Karpas-422 (cell line): ENCODE results near the gene PDZD2. TPM values are rescaled to one million over a fixed set of nuclear protein-coding genes. Genes with fewer than 3 reads are reported as not detected.
"Not testable (repeated sequence)": the region's sequence is repeated elsewhere in the genome, so short reads cannot be mapped to it uniquely, and the experiment has no call there.

Experiments
- DNase-seq: peaks from one replicate; pipeline ENCODE4 v3.0.0-alpha.2; 2015
- H2AFZ ChIP-seq: fragments of 200-600 bp; sonication (generic); 2 replicates; pipeline ENCODE4 v1.6.1; 2014; ENCODE audit warnings: antibody characterized with exemption, low read length, mixed read lengths
- H3K27ac ChIP-seq: fragments of 200-600 bp; sonication (generic); 2 replicates; pipeline ENCODE4 v1.5.1; 2014; ENCODE audit warnings: mild to moderate bottlenecking, low read length, moderate library complexity
- H3K27me3 ChIP-seq: fragments of 200-600 bp; sonication (generic); 2 replicates; pipeline ENCODE4 v1.6.1; 2014; ENCODE audit warnings: low read length, mixed read lengths
- H3K36me3 ChIP-seq: fragments of 200-600 bp; sonication (generic); 2 replicates; pipeline ENCODE4 v1.6.1; 2014; ENCODE audit warnings: low read length, mixed read lengths; ENCODE audit not compliant: insufficient read depth
- H3K4me1 ChIP-seq: fragments of 200-600 bp; sonication (generic); 2 replicates; pipeline ENCODE4 v1.6.1; 2014; ENCODE audit warnings: mild to moderate bottlenecking, low read length, mixed read lengths
- H3K4me2 ChIP-seq: fragments of 200-600 bp; sonication (generic); 2 replicates; pipeline ENCODE4 v1.6.1; 2014; ENCODE audit warnings: low read length, low read depth, mild to moderate bottlenecking; ENCODE audit not compliant: poor library complexity, severe bottlenecking
- H3K4me3 ChIP-seq: fragments of 200-600 bp; sonication (generic); 2 replicates; pipeline ENCODE4 v1.5.1; 2014; ENCODE audit warnings: mild to moderate bottlenecking, antibody characterized with exemption, low read length, mixed read lengths
- H3K79me2 ChIP-seq: fragments of 200-600 bp; sonication (generic); 2 replicates; pipeline ENCODE4 v1.6.1; 2014; ENCODE audit warnings: mild to moderate bottlenecking, low read length, mixed read lengths
- H3K9ac ChIP-seq: fragments of 200-600 bp; sonication (generic); 2 replicates; pipeline ENCODE4 v1.6.0; 2014; ENCODE audit warnings: low read length
- H3K9me2 ChIP-seq: fragments of 200-600 bp; sonication (generic), shearing (Covaris generic); replicated peaks from 2 replicates; pipeline ENCODE4 v1.6.0; 2014; ENCODE audit warnings: mild to moderate bottlenecking, low read length, moderate library complexity; ENCODE audit not compliant: insufficient read depth
- H3K9me3 ChIP-seq: fragments of 300-700, 200-600 bp; sonication (generic); 2 replicates; pipeline ENCODE4 v1.6.1; 2014; ENCODE audit warnings: low read length, mixed read lengths
- H4K20me1 ChIP-seq: fragments of 200-600 bp; sonication (generic); 2 replicates; pipeline ENCODE4 v1.6.1; 2014; ENCODE audit warnings: mild to moderate bottlenecking, antibody characterized with exemption, low read length, low read depth; ENCODE audit not compliant: insufficient read depth
- total RNA-seq: library from RNA; depleted of rRNA; stranded (reverse); fragments of >200 nt; shearing (Covaris generic); gene quantifications from 2 replicates; pipeline ENCODE4 v1.2.3, GENCODE V29; 2014; ENCODE audit warnings: low replicate concordance

Gene PDZD2
- total RNA-seq, 1 experiment from 2014 or later, result not detected

GRCh38 chr5:31759925-31760324 is 121.0 kb downstream of the PDZD2 start:
- no peak overlapping the region for H3K27ac ChIP-seq
- H3K27me3 ChIP-seq, result no peaks in the 10 kb centered on the region
- H3K9me2 ChIP-seq, result no peaks in the 10 kb centered on the region
- no peak overlapping the region for H3K4me3 ChIP-seq
- no peaks in the 10 kb centered on the region for H3K9me3 ChIP-seq
- no peaks in the 10 kb centered on the region for H3K36me3 ChIP-seq
- no peaks in the 10 kb centered on the region for H4K20me1 ChIP-seq
- no peaks in the 10 kb centered on the region for H3K4me1 ChIP-seq
- H2AFZ ChIP-seq, result no peak overlapping the region
- no peak overlapping the region for H3K4me2 ChIP-seq
- H3K79me2 ChIP-seq, result no peaks in the 10 kb centered on the region
- no peak overlapping the region for H3K9ac ChIP-seq
- no peak for DNase-seq

GRCh38 chr5:31761877-31762276 is 122.9 kb downstream of the PDZD2 start:
- Histone ChIP-seq H3K9me2 (no peaks in the 10 kb centered on the region), H3K4me3 (no peak overlapping the region), H3K79me2 (no peaks in the 10 kb centered on the region), H3K4me1 (no peaks in the 10 kb centered on the region), H3K27ac (no peak overlapping the region), H4K20me1 (no peaks in the 10 kb centered on the region), H3K9ac (no peak overlapping the region), H3K36me3 (no peaks in the 10 kb centered on the region), H2AFZ (no peak overlapping the region), H3K9me3 (no peaks in the 10 kb centered on the region), H3K27me3 (no peaks in the 10 kb centered on the region), H3K4me2 (no peak overlapping the region)
- no peak for DNase-seq

DNA sequence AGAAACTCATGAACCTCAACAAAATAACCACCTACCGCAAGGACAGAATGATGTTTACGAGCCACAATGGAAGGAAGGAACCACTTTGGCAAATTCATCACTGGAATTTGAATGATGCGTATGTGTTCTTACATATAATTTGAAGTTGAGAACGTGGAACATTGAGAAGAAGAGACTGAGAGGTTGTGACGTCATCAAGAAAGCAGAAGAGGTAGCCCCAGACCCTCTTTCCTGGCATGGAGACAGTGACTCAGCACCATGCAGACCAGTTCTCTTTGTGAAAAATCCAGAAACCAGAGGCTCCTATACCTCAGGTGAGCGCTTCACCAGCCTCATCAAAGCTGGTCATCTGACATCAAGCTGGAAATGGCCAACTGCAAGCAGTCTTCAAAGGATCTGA is 124.5 kb downstream of the PDZD2 start:
- H3K27me3 ChIP-seq, result no peaks in the 10 kb centered on the region
- DNase-seq, result no peak
- H3K4me1 ChIP-seq, result no peaks in the 10 kb centered on the region
- no peaks in the 10 kb centered on the region for H3K36me3 ChIP-seq
- H3K27ac ChIP-seq, result no peak overlapping the region
- H3K4me2 ChIP-seq, result no peak overlapping the region
- H3K9me3 ChIP-seq, result no peaks in the 10 kb centered on the region
- no peaks in the 10 kb centered on the region for H3K9me2 ChIP-seq
- no peak overlapping the region for H3K4me3 ChIP-seq
- H3K9ac ChIP-seq, result no peak overlapping the region
- no peaks in the 10 kb centered on the region for H4K20me1 ChIP-seq
- H3K79me2 ChIP-seq, result no peaks in the 10 kb centered on the region
- H2AFZ ChIP-seq, result no peak overlapping the region

DNA sequence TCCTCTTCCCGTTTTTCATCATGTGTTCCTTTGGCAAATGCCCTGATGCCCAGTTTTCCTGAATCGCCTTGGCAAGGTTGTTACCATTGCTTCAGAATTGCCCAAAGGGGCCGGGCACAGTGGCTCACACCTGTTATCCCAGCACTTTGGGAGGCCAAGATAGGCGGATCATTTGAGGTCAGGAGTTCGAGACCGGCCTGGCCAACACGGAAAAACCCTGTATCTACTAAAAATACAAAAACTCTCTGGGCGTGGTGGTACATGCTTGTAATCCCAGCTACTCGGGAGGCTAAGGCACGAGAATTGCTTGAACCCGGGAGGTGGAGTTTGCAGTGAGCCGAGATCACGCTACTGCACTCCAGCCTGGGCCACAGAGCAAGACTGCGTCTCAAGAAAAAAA is 125.8 kb downstream of the PDZD2 start:
- not testable (repeated sequence) for H3K9ac ChIP-seq, H3K9me2 ChIP-seq, H3K9me3 ChIP-seq, H3K27ac ChIP-seq, DNase-seq, H2AFZ ChIP-seq, H3K4me1 ChIP-seq, H3K79me2 ChIP-seq, H3K27me3 ChIP-seq, H3K4me3 ChIP-seq, H4K20me1 ChIP-seq, H3K36me3 ChIP-seq, H3K4me2 ChIP-seq

- H3K4me2 ChIP-seq, result no peak overlapping the region
- no peaks in the 10 kb centered on the region for H3K9me2 ChIP-seq
- H3K36me3 ChIP-seq, result no peaks in the 10 kb centered on the region
- no peak overlapping the region for H3K4me3 ChIP-seq
- DNase-seq, result no peak
- no peaks in the 10 kb centered on the region for H3K27me3 ChIP-seq
- H3K79me2 ChIP-seq, result no peaks in the 10 kb centered on the region
- H3K9ac ChIP-seq, result no peak overlapping the region
- H4K20me1 ChIP-seq, result no peaks in the 10 kb centered on the region
- H2AFZ ChIP-seq, result no peak overlapping the region
- H3K27ac ChIP-seq, result no peak overlapping the region
- H3K9me3 ChIP-seq, result no peaks in the 10 kb centered on the region
- H3K4me1 ChIP-seq, result no peaks in the 10 kb centered on the region
Observed at GRCh38 chr5:31767335-31768031, 128.6 kb downstream of the PDZD2 start.

DNA sequence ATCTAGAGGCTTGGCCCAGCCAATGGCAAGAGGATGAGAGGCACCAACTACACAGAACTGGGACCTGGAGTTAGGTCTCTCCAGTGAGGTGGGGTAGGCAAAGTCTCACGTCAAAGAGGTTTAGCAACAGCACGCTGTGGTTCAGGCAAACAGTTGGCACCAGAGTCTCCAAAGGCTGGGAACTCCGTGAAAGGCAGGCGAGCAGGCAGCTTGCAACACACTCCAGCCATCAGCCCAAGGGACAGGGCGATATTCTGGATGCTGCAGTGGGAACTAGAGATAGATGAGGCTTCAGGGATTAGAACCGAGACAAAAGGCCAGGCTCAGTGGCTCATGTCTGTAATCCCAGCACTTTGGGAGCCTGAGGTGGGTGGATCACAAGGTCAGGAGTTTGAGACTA is 129.1 kb downstream of the PDZD2 start:
- Histone ChIP-seq H3K9ac (no peak overlapping the region), H2AFZ (no peak overlapping the region), H4K20me1 (no peaks in the 10 kb centered on the region), H3K9me2 (no peaks in the 10 kb centered on the region), H3K4me2 (no peak overlapping the region), H3K4me3 (no peak overlapping the region), H3K9me3 (no peaks in the 10 kb centered on the region), H3K79me2 (no peaks in the 10 kb centered on the region), H3K36me3 (no peaks in the 10 kb centered on the region), H3K27ac (no peak overlapping the region), H3K4me1 (no peaks in the 10 kb centered on the region), H3K27me3 (no peaks in the 10 kb centered on the region)
- no peak for DNase-seq

- Histone ChIP-seq H3K27me3 (no peaks in the 10 kb centered on the region), H3K4me1 (no peaks in the 10 kb centered on the region), H3K9me2 (no peaks in the 10 kb centered on the region), H4K20me1 (no peaks in the 10 kb centered on the region), H3K4me3 (no peak overlapping the region), H3K9ac (no peak overlapping the region), H2AFZ (no peak overlapping the region), H3K27ac (no peak overlapping the region), H3K79me2 (no peaks in the 10 kb centered on the region), H3K4me2 (no peak overlapping the region), H3K9me3 (no peaks in the 10 kb centered on the region), H3K36me3 (no peaks in the 10 kb centered on the region)
- DNase-seq, result no peak
Observed at GRCh38 chr5:31768784-31769183, 129.9 kb downstream of the PDZD2 start.

DNA sequence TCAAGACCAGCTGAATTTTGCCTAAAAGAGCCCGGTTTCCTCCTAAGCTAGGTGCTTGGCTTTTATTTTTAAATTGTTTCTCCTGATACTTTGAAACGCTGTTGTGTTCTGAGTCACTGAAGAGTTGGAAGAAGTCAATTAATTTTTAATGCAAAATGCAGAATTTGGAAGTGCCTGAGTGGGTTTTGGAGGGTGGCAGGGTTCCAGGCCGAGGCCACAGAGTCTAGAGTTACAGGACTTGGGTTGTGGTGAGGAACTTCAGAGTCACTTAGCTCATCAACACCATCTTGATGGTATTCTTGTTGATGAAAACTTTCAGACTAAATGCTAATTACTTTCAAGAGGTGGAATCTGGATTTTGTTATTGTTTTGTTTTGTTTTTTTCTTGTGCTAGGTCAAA is 130.6 kb downstream of the PDZD2 start:
- DNase-seq, result no peak
- no peaks in the 10 kb centered on the region for H3K9me3 ChIP-seq

More for the DNA sequence above, 130.6 kb downstream of the PDZD2 start:
- no peak overlapping the region for H3K9ac ChIP-seq
- H3K4me2 ChIP-seq, result no peak overlapping the region
- no peaks in the 10 kb centered on the region for H3K9me2 ChIP-seq
- no peaks in the 10 kb centered on the region for H3K36me3 ChIP-seq
- H2AFZ ChIP-seq, result no peak overlapping the region
- no peak overlapping the region for H3K4me3 ChIP-seq
- no peaks in the 10 kb centered on the region for H3K4me1 ChIP-seq
- H3K79me2 ChIP-seq, result no peaks in the 10 kb centered on the region
- no peaks in the 10 kb centered on the region for H4K20me1 ChIP-seq
- no peaks in the 10 kb centered on the region for H3K27me3 ChIP-seq
- no peak overlapping the region for H3K27ac ChIP-seq
